ENCODE results near the gene IQSEC3. TPM values are rescaled to one million over a fixed set of nuclear protein-coding genes. Genes with fewer than 3 reads are reported as not detected.

IQSEC3 gene
- total RNA-seq, 6 donors from 2014 or later, result 2.1 to 19.0 (median 8.2) TPM

DNA sequence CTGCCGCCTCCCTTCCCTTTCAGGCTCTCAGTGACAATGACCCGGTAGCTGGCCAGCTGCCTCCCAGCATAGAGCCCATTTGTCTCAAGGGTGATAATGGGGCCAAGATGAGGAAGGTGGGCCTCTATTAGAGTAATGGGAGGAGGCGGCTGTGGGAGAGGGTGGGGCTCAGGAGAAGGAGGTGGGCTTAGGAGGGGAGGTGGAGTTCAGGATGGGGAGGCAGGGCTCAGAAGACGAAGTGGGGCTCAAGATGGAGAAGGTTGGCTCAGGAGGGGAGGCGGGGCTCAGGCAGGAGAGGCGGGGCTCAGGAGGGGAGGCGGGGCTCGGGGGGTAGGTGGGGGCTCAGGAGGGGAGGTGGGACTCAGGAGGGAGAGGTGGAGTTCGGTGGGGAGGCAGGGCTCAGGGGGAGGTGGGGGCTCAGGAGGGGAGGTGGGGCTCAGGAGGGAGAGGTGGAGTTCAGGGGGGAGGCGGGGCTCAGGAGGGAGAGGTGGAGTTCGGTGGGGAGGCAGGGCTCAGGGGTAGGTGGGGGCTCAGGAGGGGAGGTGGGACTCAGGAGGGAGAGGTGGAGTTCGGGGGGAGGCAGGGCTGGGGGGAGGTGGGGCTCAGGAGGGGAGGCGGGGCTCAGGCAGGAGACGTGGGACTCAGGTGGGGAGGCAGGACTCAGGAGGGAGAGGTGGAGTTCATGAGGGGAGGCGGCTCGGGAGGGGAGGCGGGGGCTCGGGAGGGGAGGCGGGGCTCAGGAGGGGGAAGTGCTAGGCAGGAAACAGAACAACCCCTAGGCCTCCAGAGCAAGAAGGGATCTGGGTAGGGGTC is 36.8 kb downstream of the IQSEC3 start:
- H3K27me3 ChIP-seq, result no peaks in the 10 kb centered on the region

DNA sequence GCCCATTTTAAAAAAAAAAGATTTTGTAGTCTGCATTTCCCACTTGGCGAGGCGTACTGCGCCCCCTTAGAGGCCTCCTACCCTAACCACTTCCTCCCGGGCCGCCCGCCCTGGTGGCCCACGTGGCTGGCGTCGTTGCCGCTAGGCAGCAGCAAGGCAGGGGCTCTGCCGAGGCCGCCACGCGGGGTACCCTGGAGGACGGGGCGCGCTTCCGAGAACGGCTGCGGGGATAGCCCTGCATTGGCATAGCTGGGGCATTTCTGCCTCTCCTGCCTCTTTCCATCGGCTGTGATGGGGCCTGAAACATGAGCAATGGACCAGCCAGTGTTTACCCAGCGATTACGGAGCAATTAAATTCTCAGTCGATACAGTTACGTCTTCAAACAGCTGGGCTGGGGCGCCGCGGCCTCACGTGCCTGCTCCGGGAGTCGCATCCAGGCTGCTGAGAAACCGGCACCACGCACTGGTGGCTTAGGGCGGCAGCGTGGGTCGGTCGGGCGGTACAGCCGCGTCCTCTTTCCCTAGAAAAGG is 38.0 kb downstream of the IQSEC3 start:
- H3K4me1 ChIP-seq, result no peaks in the 10 kb centered on the region
- H3K27ac ChIP-seq, result no peak overlapping the region
- ATAC-seq (ENCODE audit: low FRiP score in 2 of 2), result peak in 1 of 2 donors; percentile 34
- WGBS, 2 donors, result 53 to 61% methylated on average over 32 to 39 of the region's 40 CpGs
- H3K4me3 ChIP-seq, result no peak overlapping the region
- H3K36me3 ChIP-seq, result no peaks in the 10 kb centered on the region
- TF ChIP-seq, protein P1, sequence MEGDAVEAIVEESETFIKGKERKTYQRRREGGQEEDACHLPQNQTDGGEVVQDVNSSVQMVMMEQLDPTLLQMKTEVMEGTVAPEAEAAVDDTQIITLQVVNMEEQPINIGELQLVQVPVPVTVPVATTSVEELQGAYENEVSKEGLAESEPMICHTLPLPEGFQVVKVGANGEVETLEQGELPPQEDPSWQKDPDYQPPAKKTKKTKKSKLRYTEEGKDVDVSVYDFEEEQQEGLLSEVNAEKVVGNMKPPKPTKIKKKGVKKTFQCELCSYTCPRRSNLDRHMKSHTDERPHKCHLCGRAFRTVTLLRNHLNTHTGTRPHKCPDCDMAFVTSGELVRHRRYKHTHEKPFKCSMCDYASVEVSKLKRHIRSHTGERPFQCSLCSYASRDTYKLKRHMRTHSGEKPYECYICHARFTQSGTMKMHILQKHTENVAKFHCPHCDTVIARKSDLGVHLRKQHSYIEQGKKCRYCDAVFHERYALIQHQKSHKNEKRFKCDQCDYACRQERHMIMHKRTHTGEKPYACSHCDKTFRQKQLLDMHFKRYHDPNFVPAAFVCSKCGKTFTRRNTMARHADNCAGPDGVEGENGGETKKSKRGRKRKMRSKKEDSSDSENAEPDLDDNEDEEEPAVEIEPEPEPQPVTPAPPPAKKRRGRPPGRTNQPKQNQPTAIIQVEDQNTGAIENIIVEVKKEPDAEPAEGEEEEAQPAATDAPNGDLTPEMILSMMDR (IDR thresholded peaks at IDR 0.05), result no peak
- TF ChIP-seq POLR2AphosphoS5 (IDR thresholded peaks at IDR 0.05), result no peak
- TF ChIP-seq EP300 (IDR thresholded peaks at IDR 0.05), result no peak
- no peak for TF ChIP-seq POLR2A (IDR thresholded peaks at IDR 0.05)
- no peaks in the 10 kb centered on the region for H3K27me3 ChIP-seq
- peak in 1 of 2 donors; percentile 83 for DNase-seq
- H3K9me3 ChIP-seq, result no peaks in the 10 kb centered on the region

More for the DNA sequence above, 36.8 kb downstream of the IQSEC3 start:
- Histone ChIP-seq H3K4me1 (no peaks in the 10 kb centered on the region), H3K9me3 (no peaks in the 10 kb centered on the region), H3K4me3 (no peak overlapping the region), H3K36me3 (no peaks in the 10 kb centered on the region), H3K27ac (no peak overlapping the region)
- no peak for ATAC-seq (ENCODE audit: low FRiP score in 2 of 2)
- WGBS, 2 donors, result 66 to 83% methylated on average over 7 to 10 of the region's 19 CpGs
- TF ChIP-seq EP300 (IDR thresholded peaks at IDR 0.05), result no peak
- TF ChIP-seq, protein P1 (IDR thresholded peaks at IDR 0.05), result no peak
- no peak for TF ChIP-seq POLR2AphosphoS5 (IDR thresholded peaks at IDR 0.05)
- no peak for TF ChIP-seq POLR2A (IDR thresholded peaks at IDR 0.05)
- no peak for DNase-seq

DNA sequence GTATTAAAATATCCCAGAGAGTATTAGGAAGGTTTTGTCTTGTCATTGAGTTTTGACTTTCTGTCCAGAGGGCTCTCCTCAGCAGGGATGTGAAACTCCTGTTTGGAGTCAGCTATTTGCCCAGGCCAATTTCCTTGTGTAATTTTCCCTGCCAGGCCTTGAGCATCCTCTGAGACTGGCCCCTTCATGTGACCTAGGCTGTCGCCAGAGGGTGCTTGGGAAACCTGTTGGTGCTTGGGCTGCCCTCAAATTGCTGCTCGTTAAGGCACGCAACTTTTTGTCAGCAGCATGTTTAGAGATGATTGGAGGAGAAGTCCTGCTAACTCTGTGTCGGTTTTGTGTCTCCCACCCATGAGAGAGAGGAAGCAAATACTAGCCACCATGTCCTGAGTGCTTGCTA is 39.1 kb downstream of the IQSEC3 start:
- H3K36me3 ChIP-seq, result no peaks in the 10 kb centered on the region
- no peaks in the 10 kb centered on the region for H3K27me3 ChIP-seq
- no peak overlapping the region for H3K27ac ChIP-seq
- 71 to 81% methylated on average over 4 of the region's 4 CpGs for WGBS, 2 donors
- TF ChIP-seq EP300 (IDR thresholded peaks at IDR 0.05) (no peak), POLR2AphosphoS5 (IDR thresholded peaks at IDR 0.05) (no peak), POLR2A (IDR thresholded peaks at IDR 0.05) (no peak)
- TF ChIP-seq, protein P1 (IDR thresholded peaks at IDR 0.05), result no peak
- ATAC-seq (ENCODE audit: low FRiP score in 2 of 2), result no peak
- no peak overlapping the region for H3K4me3 ChIP-seq
- no peaks in the 10 kb centered on the region for H3K4me1 ChIP-seq
- no peak for DNase-seq
- no peaks in the 10 kb centered on the region for H3K9me3 ChIP-seq

DNA sequence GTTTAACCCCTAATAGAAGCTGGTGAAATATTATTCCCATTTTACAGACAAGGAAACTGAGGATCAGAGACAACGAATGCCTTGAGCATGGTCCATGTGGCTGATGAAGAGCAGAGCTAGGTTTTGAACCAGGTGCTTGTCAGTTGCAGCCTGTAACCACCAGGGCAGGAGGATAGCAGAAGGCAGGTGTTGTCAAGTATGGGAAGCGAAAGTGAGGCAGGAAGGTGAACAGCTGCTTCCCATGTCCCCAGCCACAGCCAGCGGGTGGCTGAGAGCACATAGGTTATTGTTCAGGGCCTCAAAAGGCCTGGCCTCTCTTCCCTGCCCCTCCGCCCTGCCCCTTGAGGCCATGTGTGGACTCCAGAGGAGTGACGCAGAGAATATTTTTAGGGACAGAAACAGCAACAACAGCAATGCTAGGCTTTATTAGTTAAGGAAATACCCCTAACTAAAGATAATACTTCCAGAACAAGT is 39.6 kb downstream of the IQSEC3 start:
- DNase-seq, result no peak

More for the DNA sequence above, 39.6 kb downstream of the IQSEC3 start:
- H3K4me1 ChIP-seq, result no peaks in the 10 kb centered on the region
- TF ChIP-seq POLR2AphosphoS5 (IDR thresholded peaks at IDR 0.05), result no peak
- TF ChIP-seq POLR2A (IDR thresholded peaks at IDR 0.05), result no peak
- no peak for TF ChIP-seq EP300 (IDR thresholded peaks at IDR 0.05)
- TF ChIP-seq, protein P1 (IDR thresholded peaks at IDR 0.05), result peak in 1 of 6 experiments; percentile 4
- no peak for ATAC-seq (ENCODE audit: low FRiP score in 2 of 2)
- no peak overlapping the region for H3K4me3 ChIP-seq
- no peak overlapping the region for H3K27ac ChIP-seq
- WGBS, 2 donors, result 78% methylated on average over 5 of the region's 5 CpGs
- no peaks in the 10 kb centered on the region for H3K36me3 ChIP-seq
- H3K9me3 ChIP-seq, result no peaks in the 10 kb centered on the region
- no peaks in the 10 kb centered on the region for H3K27me3 ChIP-seq

Measured in upper lobe of left lung (tissue), 6 donors.